ENCODE results near the gene ARHGAP29.
"Not testable (repeated sequence)": the region's sequence is repeated elsewhere in the genome, so short reads cannot be mapped to it uniquely, and the experiment has no call there.

ARHGAP29 gene

GRCh38 chr1:94182191-94182590, 55.2 kb downstream of the ARHGAP29 start:
- H3K4me1 ChIP-seq (ENCODE audit: control insufficient read depth, low read depth, low read length), result no peaks in the 10 kb centered on the region
- DNase-seq, result no peak

DNA sequence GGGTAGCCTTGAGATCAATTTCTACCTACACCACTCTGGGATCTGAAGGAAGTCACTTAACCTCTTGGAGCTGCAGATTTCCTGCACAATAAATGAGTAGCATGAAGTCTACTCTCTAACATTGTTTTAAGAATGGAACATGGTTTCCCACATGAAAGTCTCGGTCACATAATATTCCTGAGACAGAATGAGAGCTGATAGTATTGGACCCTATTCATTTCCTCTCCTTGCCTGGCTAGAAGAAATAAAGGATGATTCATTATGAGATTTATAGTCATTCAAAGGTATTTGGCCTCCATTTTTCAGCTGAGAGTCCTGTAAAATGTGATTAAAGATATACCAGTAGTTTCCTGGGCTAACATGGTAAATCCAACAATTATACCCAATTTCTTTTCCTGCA, 56.7 kb downstream of the ARHGAP29 start:
- Histone ChIP-seq H3K4me1 (ENCODE audit: control insufficient read depth, low read depth, low read length) (no peaks in the 10 kb centered on the region), H3K56ac (ENCODE audit: low read length) (no peak overlapping the region), H3K79me1 (ENCODE audit: low read length) (no peaks in the 10 kb centered on the region), H4K5ac (ENCODE audit: low read length) (no peak overlapping the region), H3K9ac (ENCODE audit: low read length) (no peak overlapping the region), H3K36me3 (ENCODE audit: control insufficient read depth, insufficient read depth, low read length) (peaks cover 4% of the 10 kb centered on the region), H3K4ac (ENCODE audit: low read depth, low read length) (no peak overlapping the region), H2BK5ac (ENCODE audit: low read length) (no peak overlapping the region), H4K8ac (ENCODE audit: low read depth, low read length) (no peak overlapping the region), H3K27ac (ENCODE audit: low read depth, low read length) (no peak overlapping the region), H3K18ac (ENCODE audit: low read length) (no peak overlapping the region), H3K4me2 (ENCODE audit: low read length) (no peak overlapping the region), H2BK120ac (ENCODE audit: low read depth, low read length) (no peak overlapping the region), H2BK15ac (replicated peaks; ENCODE audit: low read depth) (no peak overlapping the region), H3K4me3 (ENCODE audit: low read length) (no peak overlapping the region), H2AK5ac (ENCODE audit: low read length) (no peak overlapping the region), H3K79me2 (ENCODE audit: control insufficient read depth, insufficient read depth, low read length) (no peaks in the 10 kb centered on the region), H3K23ac (ENCODE audit: low read length) (no peak overlapping the region), H3K27me3 (ENCODE audit: insufficient read depth, low read length, poor library complexity) (no peaks in the 10 kb centered on the region)
- no peak for DNase-seq
- WGBS (ENCODE audit: extremely low coverage, insufficient coverage, low lambda C conversion rate), result no CpG with 5 or more reads among the region's 1 CpG

More at GRCh38 chr1:94182191-94182590, 55.2 kb downstream of the ARHGAP29 start:
- no peak overlapping the region for H3K4me2 ChIP-seq (ENCODE audit: low read length)
- H3K4ac ChIP-seq (ENCODE audit: low read depth, low read length), result no peak overlapping the region
- H2AK5ac ChIP-seq (ENCODE audit: low read length), result no peak overlapping the region
- no peak overlapping the region for H2BK120ac ChIP-seq (ENCODE audit: low read depth, low read length)
- H3K79me1 ChIP-seq (ENCODE audit: low read length), result no peaks in the 10 kb centered on the region
- no peaks in the 10 kb centered on the region for H3K79me2 ChIP-seq (ENCODE audit: control insufficient read depth, insufficient read depth, low read length)
- no peak overlapping the region for H4K8ac ChIP-seq (ENCODE audit: low read depth, low read length)
- peaks cover 4% of the 10 kb centered on the region for H3K36me3 ChIP-seq (ENCODE audit: control insufficient read depth, insufficient read depth, low read length)
- no peak overlapping the region for H3K23ac ChIP-seq (ENCODE audit: low read length)
- no peaks in the 10 kb centered on the region for H3K27me3 ChIP-seq (ENCODE audit: insufficient read depth, low read length, poor library complexity)
- H2BK5ac ChIP-seq (ENCODE audit: low read length), result no peak overlapping the region
- H3K18ac ChIP-seq (ENCODE audit: low read length), result no peak overlapping the region
- H3K56ac ChIP-seq (ENCODE audit: low read length), result no peak overlapping the region
- H3K4me3 ChIP-seq (ENCODE audit: low read length), result no peak overlapping the region
- no peak overlapping the region for H2BK15ac ChIP-seq (replicated peaks; ENCODE audit: low read depth)
- H3K9ac ChIP-seq (ENCODE audit: low read length), result no peak overlapping the region
- no peak overlapping the region for H4K5ac ChIP-seq (ENCODE audit: low read length)
- no peak overlapping the region for H3K27ac ChIP-seq (ENCODE audit: low read depth, low read length)
- WGBS (ENCODE audit: extremely low coverage, insufficient coverage, low lambda C conversion rate), result no CpG with 5 or more reads among the region's 1 CpG

- H3K9ac ChIP-seq (ENCODE audit: low read length), result no peak overlapping the region
These were observed 58.5 kb downstream of the ARHGAP29 start for GRCh38 chr1:94178901-94179300.

DNA sequence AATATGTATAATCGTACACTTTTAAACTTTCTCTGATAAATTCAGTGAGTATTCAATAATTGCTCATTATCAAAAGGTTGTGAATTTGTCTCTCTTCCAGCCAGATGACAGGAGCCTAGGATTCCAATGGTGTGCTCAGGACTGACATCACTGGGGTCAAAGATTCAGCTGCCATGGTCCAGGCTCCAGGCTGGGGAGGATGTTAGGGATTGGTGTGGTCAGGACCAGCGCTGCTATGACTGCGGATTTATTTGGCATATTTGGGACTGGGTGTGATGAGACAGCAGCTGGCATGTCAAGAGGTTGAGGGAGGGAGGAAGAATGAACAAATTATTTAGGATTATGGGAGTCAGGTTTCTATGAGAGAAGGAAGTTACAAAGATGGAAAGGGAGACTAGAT, 68.3 kb downstream of the ARHGAP29 start:
- H4K5ac ChIP-seq (ENCODE audit: low read length), result no peak overlapping the region
- H3K56ac ChIP-seq (ENCODE audit: low read length), result no peak overlapping the region
- no peaks in the 10 kb centered on the region for H3K27me3 ChIP-seq (ENCODE audit: insufficient read depth, low read length, poor library complexity)
- no peak overlapping the region for H3K4me3 ChIP-seq (ENCODE audit: low read length)
- H2BK15ac ChIP-seq (replicated peaks; ENCODE audit: low read depth), result no peak overlapping the region
- no peak overlapping the region for H4K8ac ChIP-seq (ENCODE audit: low read depth, low read length)
- no peak overlapping the region for H3K4me2 ChIP-seq (ENCODE audit: low read length)
- no peak overlapping the region for H2BK5ac ChIP-seq (ENCODE audit: low read length)
- H3K23ac ChIP-seq (ENCODE audit: low read length), result no peak overlapping the region
- H3K79me1 ChIP-seq (ENCODE audit: low read length), result no peaks in the 10 kb centered on the region
- H2BK120ac ChIP-seq (ENCODE audit: low read depth, low read length), result no peak overlapping the region
- H2AK5ac ChIP-seq (ENCODE audit: low read length), result no peak overlapping the region
- no peak overlapping the region for H3K9ac ChIP-seq (ENCODE audit: low read length)
- DNase-seq, result no peak
- no peak overlapping the region for H3K27ac ChIP-seq (ENCODE audit: low read depth, low read length)
- H3K4ac ChIP-seq (ENCODE audit: low read depth, low read length), result no peak overlapping the region
- H3K36me3 ChIP-seq (ENCODE audit: control insufficient read depth, insufficient read depth, low read length), result peaks cover 4% of the 10 kb centered on the region
- H3K4me1 ChIP-seq (ENCODE audit: control insufficient read depth, low read depth, low read length), result no peaks in the 10 kb centered on the region
- 100% methylated on average over 1 of the region's 3 CpGs for WGBS (ENCODE audit: extremely low coverage, insufficient coverage, low lambda C conversion rate)
- H3K18ac ChIP-seq (ENCODE audit: low read length), result no peak overlapping the region
- no peaks in the 10 kb centered on the region for H3K79me2 ChIP-seq (ENCODE audit: control insufficient read depth, insufficient read depth, low read length)

More at GRCh38 chr1:94178901-94179300, 58.5 kb downstream of the ARHGAP29 start:
- Histone ChIP-seq H3K79me2 (ENCODE audit: control insufficient read depth, insufficient read depth, low read length) (no peaks in the 10 kb centered on the region), H3K4me2 (ENCODE audit: low read length) (no peak overlapping the region), H3K4ac (ENCODE audit: low read depth, low read length) (no peak overlapping the region), H3K56ac (ENCODE audit: low read length) (no peak overlapping the region), H3K4me3 (ENCODE audit: low read length) (no peak overlapping the region), H4K8ac (ENCODE audit: low read depth, low read length) (no peak overlapping the region), H2BK15ac (replicated peaks; ENCODE audit: low read depth) (no peak overlapping the region), H2AK5ac (ENCODE audit: low read length) (no peak overlapping the region), H3K27ac (ENCODE audit: low read depth, low read length) (no peak overlapping the region), H3K79me1 (ENCODE audit: low read length) (no peaks in the 10 kb centered on the region), H3K23ac (ENCODE audit: low read length) (no peak overlapping the region), H2BK5ac (ENCODE audit: low read length) (no peak overlapping the region), H2BK120ac (ENCODE audit: low read depth, low read length) (no peak overlapping the region), H3K18ac (ENCODE audit: low read length) (no peak overlapping the region), H3K36me3 (ENCODE audit: control insufficient read depth, insufficient read depth, low read length) (peaks cover 7% of the 10 kb centered on the region), H3K27me3 (ENCODE audit: insufficient read depth, low read length, poor library complexity) (no peaks in the 10 kb centered on the region), H4K5ac (ENCODE audit: low read length) (no peak overlapping the region), H3K4me1 (ENCODE audit: control insufficient read depth, low read depth, low read length) (no peaks in the 10 kb centered on the region)
- DNase-seq, result no peak

GRCh38 chr1:94165843-94166242, 71.5 kb downstream of the ARHGAP29 start:
- Histone ChIP-seq H3K27me3 (ENCODE audit: insufficient read depth, low read length, poor library complexity) (no peaks in the 10 kb centered on the region), H3K4me2 (ENCODE audit: low read length) (no peak overlapping the region), H3K79me1 (ENCODE audit: low read length) (no peaks in the 10 kb centered on the region), H3K79me2 (ENCODE audit: control insufficient read depth, insufficient read depth, low read length) (no peaks in the 10 kb centered on the region), H3K4ac (ENCODE audit: low read depth, low read length) (no peak overlapping the region), H3K23ac (ENCODE audit: low read length) (no peak overlapping the region), H4K5ac (ENCODE audit: low read length) (no peak overlapping the region), H3K4me1 (ENCODE audit: control insufficient read depth, low read depth, low read length) (peaks cover 1% of the 10 kb centered on the region), H2BK15ac (replicated peaks; ENCODE audit: low read depth) (no peak overlapping the region), H3K18ac (ENCODE audit: low read length) (no peak overlapping the region), H2BK120ac (ENCODE audit: low read depth, low read length) (no peak overlapping the region), H3K36me3 (ENCODE audit: control insufficient read depth, insufficient read depth, low read length) (no peaks in the 10 kb centered on the region), H2AK5ac (ENCODE audit: low read length) (no peak overlapping the region), H3K9ac (ENCODE audit: low read length) (no peak overlapping the region), H4K8ac (ENCODE audit: low read depth, low read length) (no peak overlapping the region), H3K27ac (ENCODE audit: low read depth, low read length) (no peak overlapping the region), H3K56ac (ENCODE audit: low read length) (no peak overlapping the region), H3K4me3 (ENCODE audit: low read length) (no peak overlapping the region), H2BK5ac (ENCODE audit: low read length) (no peak overlapping the region)
- DNase-seq, result no peak
- no CpG with 5 or more reads among the region's 5 CpGs for WGBS (ENCODE audit: extremely low coverage, insufficient coverage, low lambda C conversion rate)

DNA sequence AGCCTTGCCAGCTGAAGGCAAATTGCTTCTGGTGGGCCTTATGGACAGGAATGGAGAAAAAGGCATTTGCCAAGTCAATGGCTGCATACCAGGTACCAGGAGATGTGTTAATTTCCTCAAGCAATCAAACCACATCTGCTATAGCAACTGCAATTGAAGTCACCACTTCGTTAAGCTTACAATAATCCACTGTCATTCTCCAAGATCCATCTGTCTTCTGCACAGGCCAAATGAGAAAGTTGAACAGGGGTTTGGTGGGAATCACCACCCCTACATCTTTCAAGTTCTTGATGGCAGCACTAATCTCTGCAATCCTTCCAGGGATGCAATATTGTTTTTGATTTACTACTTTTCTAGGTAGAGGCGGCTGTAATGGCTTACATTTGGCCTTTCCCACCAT, 72.5 kb downstream of the ARHGAP29 start:
- DNase-seq; H3K18ac ChIP-seq (ENCODE audit: low read length); H2AK5ac ChIP-seq (ENCODE audit: low read length); H3K4me1 ChIP-seq (ENCODE audit: control insufficient read depth, low read depth, low read length); H3K27ac ChIP-seq (ENCODE audit: low read depth, low read length); H3K27me3 ChIP-seq (ENCODE audit: insufficient read depth, low read length, poor library complexity); H3K4me2 ChIP-seq (ENCODE audit: low read length); H3K4me3 ChIP-seq (ENCODE audit: low read length); H3K79me2 ChIP-seq (ENCODE audit: control insufficient read depth, insufficient read depth, low read length); H3K79me1 ChIP-seq (ENCODE audit: low read length); H3K9ac ChIP-seq (ENCODE audit: low read length); H2BK120ac ChIP-seq (ENCODE audit: low read depth, low read length); H4K8ac ChIP-seq (ENCODE audit: low read depth, low read length); H4K5ac ChIP-seq (ENCODE audit: low read length); H2BK5ac ChIP-seq (ENCODE audit: low read length); H3K36me3 ChIP-seq (ENCODE audit: control insufficient read depth, insufficient read depth, low read length); H3K56ac ChIP-seq (ENCODE audit: low read length); H3K4ac ChIP-seq (ENCODE audit: low read depth, low read length); H3K23ac ChIP-seq (ENCODE audit: low read length); H2BK15ac ChIP-seq (replicated peaks; ENCODE audit: low read depth): not testable (repeated sequence)
- whole genome bisulfite sequencing (ENCODE audit: extremely low coverage, insufficient coverage, low lambda C conversion rate), result no CpG with 5 or more reads among the region's 2 CpGs
